Measurements from ENCODE around the gene ACAA2. TPM values are rescaled to one million over a fixed set of nuclear protein-coding genes. Genes with fewer than 3 reads are reported as not detected.

Gene ACAA2
- total and polyA plus RNA-seq, 4 donors = 55.6 to 1,315 (median 646) TPM

DNA sequence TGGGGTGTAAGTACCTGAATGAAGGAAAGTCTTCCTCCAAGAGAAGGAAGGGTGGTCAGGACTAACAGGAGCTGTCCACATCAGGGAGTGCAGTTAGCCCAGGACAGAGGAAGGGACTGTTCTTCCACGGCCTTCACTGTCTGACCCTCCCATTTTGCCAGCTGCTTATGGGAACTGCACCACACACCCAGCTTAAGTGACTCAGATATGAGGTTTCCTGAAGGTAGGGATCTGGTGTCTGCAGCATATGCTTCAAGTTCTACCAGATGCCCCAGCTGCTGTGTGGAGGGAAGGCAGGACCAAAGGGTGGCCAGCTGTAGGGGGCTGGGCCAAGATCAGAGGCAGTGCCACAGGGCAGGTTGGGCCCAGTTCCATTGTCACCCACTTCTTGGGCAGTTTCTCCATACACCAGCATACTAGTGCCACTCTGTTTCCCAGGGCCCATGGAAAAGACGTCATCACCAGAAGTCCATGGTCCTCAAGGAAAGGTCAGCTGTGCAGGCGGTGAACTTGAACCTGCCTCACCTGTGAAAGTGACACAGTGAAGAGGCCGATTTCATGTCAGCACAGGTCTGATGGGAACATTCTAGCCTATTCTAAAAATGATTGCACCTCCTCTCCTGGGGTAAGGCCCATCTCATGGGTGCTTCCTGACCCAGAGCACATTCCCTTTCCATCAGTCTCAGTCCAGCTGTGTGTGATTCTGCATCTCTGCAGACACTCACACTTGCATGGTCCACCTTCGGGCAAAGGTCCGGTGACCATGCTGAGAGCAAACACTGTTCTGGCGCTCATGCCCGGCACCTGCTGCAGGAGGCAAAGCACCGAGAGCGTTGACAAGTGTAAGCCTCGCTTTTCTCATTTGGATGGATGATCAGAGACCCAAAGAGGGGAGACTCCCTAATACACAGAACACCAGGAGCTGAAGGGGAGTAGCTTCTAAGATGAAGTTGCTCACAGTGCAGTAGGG is 68.0 kb downstream of the ACAA2 start:
- Histone ChIP-seq H3K27ac (ENCODE audit: low read depth in 1 of 2, low read length in 2 of 2) (no peak overlapping the region), H3K36me3 (ENCODE audit: control insufficient read depth in 4 of 4, insufficient read depth in 3 of 4, low read depth in 1 of 4, low read length in 3 of 4) (no peaks in the 10 kb centered on the region), H3K9ac (ENCODE audit: low read depth in 1 of 2, low read length in 2 of 2) (no peak overlapping the region), H3K27me3 (ENCODE audit: control insufficient read depth in 4 of 4, insufficient read depth in 4 of 4, low read length in 3 of 4) (no peaks in the 10 kb centered on the region), H3K9me3 (ENCODE audit: control insufficient read depth in 4 of 4, low read length in 3 of 4) (no peaks in the 10 kb centered on the region), H3K4me1 (ENCODE audit: control insufficient read depth in 4 of 4, insufficient read depth in 4 of 4, low read length in 3 of 4) (peaks cover 0 to 9% (median 5%) of the 10 kb centered on the region in 4 donors), H3K4me3 (ENCODE audit: low read depth in 1 of 3, low read length in 3 of 3) (no peak overlapping the region)
- WGBS = 62% methylated on average over 11 of the region's 11 CpGs
- DNase-seq (ENCODE audit: low spot score) = no peak
- TF ChIP-seq, protein P1, sequence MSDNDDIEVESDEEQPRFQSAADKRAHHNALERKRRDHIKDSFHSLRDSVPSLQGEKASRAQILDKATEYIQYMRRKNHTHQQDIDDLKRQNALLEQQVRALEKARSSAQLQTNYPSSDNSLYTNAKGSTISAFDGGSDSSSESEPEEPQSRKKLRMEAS (IDR thresholded peaks at IDR 0.05) = peak; percentile 67
- peak; percentile 67 to 72 for TF ChIP-seq HNF4A (conservative IDR thresholded peaks at IDR 0.05)
- no peak for TF ChIP-seq FOXA1 (IDR thresholded peaks at IDR 0.05)
- TF ChIP-seq GABPA (IDR thresholded peaks at IDR 0.05 in 1 of 2, conservative IDR thresholded peaks at IDR 0.05 in 1 of 2) = no peak
- TF ChIP-seq, protein P2, sequence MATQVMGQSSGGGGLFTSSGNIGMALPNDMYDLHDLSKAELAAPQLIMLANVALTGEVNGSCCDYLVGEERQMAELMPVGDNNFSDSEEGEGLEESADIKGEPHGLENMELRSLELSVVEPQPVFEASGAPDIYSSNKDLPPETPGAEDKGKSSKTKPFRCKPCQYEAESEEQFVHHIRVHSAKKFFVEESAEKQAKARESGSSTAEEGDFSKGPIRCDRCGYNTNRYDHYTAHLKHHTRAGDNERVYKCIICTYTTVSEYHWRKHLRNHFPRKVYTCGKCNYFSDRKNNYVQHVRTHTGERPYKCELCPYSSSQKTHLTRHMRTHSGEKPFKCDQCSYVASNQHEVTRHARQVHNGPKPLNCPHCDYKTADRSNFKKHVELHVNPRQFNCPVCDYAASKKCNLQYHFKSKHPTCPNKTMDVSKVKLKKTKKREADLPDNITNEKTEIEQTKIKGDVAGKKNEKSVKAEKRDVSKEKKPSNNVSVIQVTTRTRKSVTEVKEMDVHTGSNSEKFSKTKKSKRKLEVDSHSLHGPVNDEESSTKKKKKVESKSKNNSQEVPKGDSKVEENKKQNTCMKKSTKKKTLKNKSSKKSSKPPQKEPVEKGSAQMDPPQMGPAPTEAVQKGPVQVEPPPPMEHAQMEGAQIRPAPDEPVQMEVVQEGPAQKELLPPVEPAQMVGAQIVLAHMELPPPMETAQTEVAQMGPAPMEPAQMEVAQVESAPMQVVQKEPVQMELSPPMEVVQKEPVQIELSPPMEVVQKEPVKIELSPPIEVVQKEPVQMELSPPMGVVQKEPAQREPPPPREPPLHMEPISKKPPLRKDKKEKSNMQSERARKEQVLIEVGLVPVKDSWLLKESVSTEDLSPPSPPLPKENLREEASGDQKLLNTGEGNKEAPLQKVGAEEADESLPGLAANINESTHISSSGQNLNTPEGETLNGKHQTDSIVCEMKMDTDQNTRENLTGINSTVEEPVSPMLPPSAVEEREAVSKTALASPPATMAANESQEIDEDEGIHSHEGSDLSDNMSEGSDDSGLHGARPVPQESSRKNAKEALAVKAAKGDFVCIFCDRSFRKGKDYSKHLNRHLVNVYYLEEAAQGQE (IDR thresholded peaks at IDR 0.05) = no peak
- TF ChIP-seq EGR1 (IDR thresholded peaks at IDR 0.05; ENCODE audit: low read depth in 2 of 2) = no peak
- TF ChIP-seq, protein P3, sequence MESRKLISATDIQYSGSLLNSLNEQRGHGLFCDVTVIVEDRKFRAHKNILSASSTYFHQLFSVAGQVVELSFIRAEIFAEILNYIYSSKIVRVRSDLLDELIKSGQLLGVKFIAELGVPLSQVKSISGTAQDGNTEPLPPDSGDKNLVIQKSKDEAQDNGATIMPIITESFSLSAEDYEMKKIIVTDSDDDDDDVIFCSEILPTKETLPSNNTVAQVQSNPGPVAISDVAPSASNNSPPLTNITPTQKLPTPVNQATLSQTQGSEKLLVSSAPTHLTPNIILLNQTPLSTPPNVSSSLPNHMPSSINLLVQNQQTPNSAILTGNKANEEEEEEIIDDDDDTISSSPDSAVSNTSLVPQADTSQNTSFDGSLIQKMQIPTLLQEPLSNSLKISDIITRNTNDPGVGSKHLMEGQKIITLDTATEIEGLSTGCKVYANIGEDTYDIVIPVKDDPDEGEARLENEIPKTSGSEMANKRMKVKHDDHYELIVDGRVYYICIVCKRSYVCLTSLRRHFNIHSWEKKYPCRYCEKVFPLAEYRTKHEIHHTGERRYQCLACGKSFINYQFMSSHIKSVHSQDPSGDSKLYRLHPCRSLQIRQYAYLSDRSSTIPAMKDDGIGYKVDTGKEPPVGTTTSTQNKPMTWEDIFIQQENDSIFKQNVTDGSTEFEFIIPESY (IDR thresholded peaks at IDR 0.05) = no peak
- TF ChIP-seq TAF1 (conservative IDR thresholded peaks at IDR 0.05) = no peak
- TF ChIP-seq, protein P4, sequence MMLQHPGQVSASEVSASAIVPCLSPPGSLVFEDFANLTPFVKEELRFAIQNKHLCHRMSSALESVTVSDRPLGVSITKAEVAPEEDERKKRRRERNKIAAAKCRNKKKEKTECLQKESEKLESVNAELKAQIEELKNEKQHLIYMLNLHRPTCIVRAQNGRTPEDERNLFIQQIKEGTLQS (IDR thresholded peaks at IDR 0.05) = no peak
- TF ChIP-seq YY1 (IDR thresholded peaks at IDR 0.05) = peak; percentile 23
- TF ChIP-seq HNF4G (IDR thresholded peaks at IDR 0.05) = no peak
- no peak for TF ChIP-seq JUND (IDR thresholded peaks at IDR 0.05)
- TF ChIP-seq SP1 (IDR thresholded peaks at IDR 0.05) = no peak
- peak; percentile 16 to 61 for TF ChIP-seq RAD21 (IDR thresholded peaks at IDR 0.05)
- TF ChIP-seq FOXA2 (IDR thresholded peaks at IDR 0.05) = no peak
- TF ChIP-seq NR2F2 (IDR thresholded peaks at IDR 0.05) = no peak
- TF ChIP-seq, protein P5, sequence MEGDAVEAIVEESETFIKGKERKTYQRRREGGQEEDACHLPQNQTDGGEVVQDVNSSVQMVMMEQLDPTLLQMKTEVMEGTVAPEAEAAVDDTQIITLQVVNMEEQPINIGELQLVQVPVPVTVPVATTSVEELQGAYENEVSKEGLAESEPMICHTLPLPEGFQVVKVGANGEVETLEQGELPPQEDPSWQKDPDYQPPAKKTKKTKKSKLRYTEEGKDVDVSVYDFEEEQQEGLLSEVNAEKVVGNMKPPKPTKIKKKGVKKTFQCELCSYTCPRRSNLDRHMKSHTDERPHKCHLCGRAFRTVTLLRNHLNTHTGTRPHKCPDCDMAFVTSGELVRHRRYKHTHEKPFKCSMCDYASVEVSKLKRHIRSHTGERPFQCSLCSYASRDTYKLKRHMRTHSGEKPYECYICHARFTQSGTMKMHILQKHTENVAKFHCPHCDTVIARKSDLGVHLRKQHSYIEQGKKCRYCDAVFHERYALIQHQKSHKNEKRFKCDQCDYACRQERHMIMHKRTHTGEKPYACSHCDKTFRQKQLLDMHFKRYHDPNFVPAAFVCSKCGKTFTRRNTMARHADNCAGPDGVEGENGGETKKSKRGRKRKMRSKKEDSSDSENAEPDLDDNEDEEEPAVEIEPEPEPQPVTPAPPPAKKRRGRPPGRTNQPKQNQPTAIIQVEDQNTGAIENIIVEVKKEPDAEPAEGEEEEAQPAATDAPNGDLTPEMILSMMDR (IDR thresholded peaks at IDR 0.05; ENCODE audit: low read depth, low read length, missing input control) = no peak
- TF ChIP-seq RXRA (IDR thresholded peaks at IDR 0.05) = peak in 1 of 2 donors; percentile 35
